ENCODE results near the gene PTPN4. TPM values are rescaled to one million over a fixed set of nuclear protein-coding genes. Genes with fewer than 3 reads are reported as not detected.

The PTPN4 gene
- total and polyA plus RNA-seq, 2 of the 13 experiments (the other 11 are each of a cell fraction or from before 2014, with no cell fraction given) = 20.3 to 34.6 TPM

DNA sequence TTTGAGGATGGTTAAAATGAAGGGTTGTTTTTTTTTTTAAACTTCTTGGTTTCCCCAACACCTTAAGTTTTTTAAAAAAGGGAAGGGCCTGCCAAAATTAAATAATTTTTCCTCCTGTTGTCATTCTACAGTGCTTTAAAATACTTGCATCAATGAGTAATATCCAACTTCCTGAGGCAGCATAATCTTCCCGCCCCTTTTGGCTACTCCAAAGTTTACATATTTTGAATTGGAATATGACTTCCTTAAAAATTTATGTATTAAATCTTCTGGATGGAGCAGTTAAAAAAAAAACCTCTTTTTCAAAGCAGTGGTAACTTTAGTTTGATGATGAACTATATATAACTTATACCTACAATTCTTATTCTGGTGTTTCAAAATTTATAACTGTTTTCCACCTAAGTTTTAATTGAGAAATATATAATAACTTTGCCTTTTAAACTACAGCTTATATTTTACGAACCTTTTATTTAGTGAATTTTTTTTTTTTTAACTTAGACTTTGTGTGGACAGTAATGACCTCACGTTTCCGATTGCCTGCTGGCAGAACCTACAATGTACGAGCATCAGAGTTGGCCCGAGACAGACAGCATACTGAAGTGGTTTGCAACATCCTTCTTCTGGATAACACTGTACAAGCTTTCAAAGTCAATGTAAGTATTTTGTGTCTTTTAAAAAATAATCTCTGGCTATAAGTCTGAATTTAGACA, 49.8 kb downstream of the PTPN4 start:
- no peak overlapping the region for H3K4me3 ChIP-seq (replicated peaks in 1 of 3; ENCODE audit: insufficient read depth in 1 of 3, low read depth in 2 of 3, low read length in 3 of 3)
- ATAC-seq = no peak
- H3K9me3 ChIP-seq (ENCODE audit: low read length) = no peaks in the 10 kb centered on the region
- peaks cover 17% of the 10 kb centered on the region for H3K4me1 ChIP-seq (ENCODE audit: insufficient read depth, low read length)
- H3K36me3 ChIP-seq (replicated peaks in 1 of 2; ENCODE audit: control insufficient read depth in 1 of 2, insufficient read depth in 2 of 2, low read length in 2 of 2) = peaks cover 0 to 11% of the 10 kb centered on the region in 2 experiments; a peak in 3 of 5 replicates
- peaks cover 3% of the 10 kb centered on the region for H3K79me2 ChIP-seq (ENCODE audit: insufficient read depth, low read length)
- no peak overlapping the region for H3K4me2 ChIP-seq (ENCODE audit: low read depth, low read length)
- BruUV-seq (replicated peaks) = no TSS peak
- FAIRE-seq = no peak
- DNase-seq (ENCODE audit: low spot score) = no peak
- H3K27ac ChIP-seq (ENCODE audit: extremely low read length, insufficient read depth, low read length) = no peak overlapping the region
- CTCF ChIA-PET (ENCODE audit: low intra/inter-chr PET ratio, low total read pairs) = no interaction called here
- no peak overlapping the region for H2AFZ ChIP-seq (ENCODE audit: low read length)
- TF ChIP-seq SRF (IDR thresholded peaks at IDR 0.05; ENCODE audit: low read depth, low read length) = no peak
- TF ChIP-seq, protein P1, sequence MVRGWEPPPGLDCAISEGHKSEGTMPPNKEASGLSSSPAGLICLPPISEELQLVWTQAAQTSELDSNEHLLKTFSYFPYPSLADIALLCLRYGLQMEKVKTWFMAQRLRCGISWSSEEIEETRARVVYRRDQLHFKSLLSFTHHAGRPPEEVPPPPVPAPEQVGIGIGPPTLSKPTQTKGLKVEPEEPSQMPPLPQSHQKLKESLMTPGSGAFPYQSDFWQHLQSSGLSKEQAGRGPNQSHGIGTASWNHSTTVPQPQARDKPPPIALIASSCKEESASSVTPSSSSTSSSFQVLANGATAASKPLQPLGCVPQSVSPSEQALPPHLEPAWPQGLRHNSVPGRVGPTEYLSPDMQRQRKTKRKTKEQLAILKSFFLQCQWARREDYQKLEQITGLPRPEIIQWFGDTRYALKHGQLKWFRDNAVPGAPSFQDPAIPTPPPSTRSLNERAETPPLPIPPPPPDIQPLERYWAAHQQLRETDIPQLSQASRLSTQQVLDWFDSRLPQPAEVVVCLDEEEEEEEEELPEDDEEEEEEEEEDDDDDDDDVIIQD (CRISPR knock-in tag; IDR thresholded peaks at IDR 0.05; ENCODE audit: low read depth) = 0 out of 2 replicates have a peak, but pooled peaks have one; percentile 2
- TF ChIP-seq, protein P2, sequence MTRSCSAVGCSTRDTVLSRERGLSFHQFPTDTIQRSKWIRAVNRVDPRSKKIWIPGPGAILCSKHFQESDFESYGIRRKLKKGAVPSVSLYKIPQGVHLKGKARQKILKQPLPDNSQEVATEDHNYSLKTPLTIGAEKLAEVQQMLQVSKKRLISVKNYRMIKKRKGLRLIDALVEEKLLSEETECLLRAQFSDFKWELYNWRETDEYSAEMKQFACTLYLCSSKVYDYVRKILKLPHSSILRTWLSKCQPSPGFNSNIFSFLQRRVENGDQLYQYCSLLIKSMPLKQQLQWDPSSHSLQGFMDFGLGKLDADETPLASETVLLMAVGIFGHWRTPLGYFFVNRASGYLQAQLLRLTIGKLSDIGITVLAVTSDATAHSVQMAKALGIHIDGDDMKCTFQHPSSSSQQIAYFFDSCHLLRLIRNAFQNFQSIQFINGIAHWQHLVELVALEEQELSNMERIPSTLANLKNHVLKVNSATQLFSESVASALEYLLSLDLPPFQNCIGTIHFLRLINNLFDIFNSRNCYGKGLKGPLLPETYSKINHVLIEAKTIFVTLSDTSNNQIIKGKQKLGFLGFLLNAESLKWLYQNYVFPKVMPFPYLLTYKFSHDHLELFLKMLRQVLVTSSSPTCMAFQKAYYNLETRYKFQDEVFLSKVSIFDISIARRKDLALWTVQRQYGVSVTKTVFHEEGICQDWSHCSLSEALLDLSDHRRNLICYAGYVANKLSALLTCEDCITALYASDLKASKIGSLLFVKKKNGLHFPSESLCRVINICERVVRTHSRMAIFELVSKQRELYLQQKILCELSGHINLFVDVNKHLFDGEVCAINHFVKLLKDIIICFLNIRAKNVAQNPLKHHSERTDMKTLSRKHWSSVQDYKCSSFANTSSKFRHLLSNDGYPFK (CRISPR knock-in tag; IDR thresholded peaks at IDR 0.05; ENCODE audit: borderline replicate concordance) = no peak
- intact Hi-C loops (cut with micrococcal nuclease; ENCODE audit: unreplicated experiment) = loop anchor here (5.0 kb wide), 1 partner anchor 47 kb away; no protein-coding TSS in a partner anchor
- POLR2A ChIA-PET = no interaction called here
- no peak overlapping the region for H3K9ac ChIP-seq (ENCODE audit: insufficient read depth, low read depth, low read length)
- in situ Hi-C loops (cut with HindIII; ENCODE audit: extremely low pct_ligation_motif_present, low pct_unique_long_range_greater_than_20kb) = loop anchor here (5.0 kb wide), 1 partner anchor 52 kb away; the partner anchor contains the start of gene PTPN4
- 93% methylated on average over 6 of the region's 6 CpGs for WGBS (ENCODE audit: low lambda C conversion rate)
- H3K27me3 ChIP-seq (ENCODE audit: control insufficient read depth in 1 of 2, insufficient read depth in 2 of 2, low read length in 2 of 2) = no peaks in the 10 kb centered on the region; a peak in 1 of 5 replicates
- peaks cover 12% of the 10 kb centered on the region; the same call in 1 of the 2 replicates for H4K20me1 ChIP-seq (ENCODE audit: insufficient read depth, low read length)

Measured in HepG2 (cell line).